HG02798 (cell line): ENCODE results near the gene PPP1R16B.
"Not testable (repeated sequence)": the region's sequence is repeated elsewhere in the genome, so short reads cannot be mapped to it uniquely, and the experiment has no call there.

ENCODE experiments used
- ATAC-seq: cut with Tn5 transposase; IDR thresholded peaks from one replicate; pipeline ENCODE4 v1.9.1; 2021; ENCODE audit warnings: mild to moderate bottlenecking; ENCODE audit not compliant: unreplicated experiment, poor library complexity

Gene PPP1R16B

DNA sequence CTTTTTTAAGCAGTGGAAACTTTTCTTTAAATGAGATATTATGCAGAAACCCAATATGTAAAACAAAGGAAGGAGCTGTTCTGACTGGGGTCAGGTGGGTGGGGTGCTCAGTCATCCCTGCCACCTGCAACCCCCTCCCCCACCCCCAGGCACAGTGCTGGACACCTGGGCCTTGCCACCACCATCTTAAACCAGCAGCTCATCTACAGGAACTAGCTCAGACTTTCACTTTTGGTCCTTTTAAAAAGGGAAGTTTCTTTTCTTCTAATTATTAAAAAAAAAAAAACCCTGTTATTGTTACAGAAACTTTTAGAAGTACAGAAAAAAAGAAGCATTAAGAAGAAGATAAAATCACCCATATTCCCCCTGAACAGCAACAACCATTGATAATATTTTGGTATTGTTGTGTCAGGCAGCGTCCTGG, 37.1 kb downstream of the PPP1R16B start:
- ATAC-seq = peak; percentile 93

DNA sequence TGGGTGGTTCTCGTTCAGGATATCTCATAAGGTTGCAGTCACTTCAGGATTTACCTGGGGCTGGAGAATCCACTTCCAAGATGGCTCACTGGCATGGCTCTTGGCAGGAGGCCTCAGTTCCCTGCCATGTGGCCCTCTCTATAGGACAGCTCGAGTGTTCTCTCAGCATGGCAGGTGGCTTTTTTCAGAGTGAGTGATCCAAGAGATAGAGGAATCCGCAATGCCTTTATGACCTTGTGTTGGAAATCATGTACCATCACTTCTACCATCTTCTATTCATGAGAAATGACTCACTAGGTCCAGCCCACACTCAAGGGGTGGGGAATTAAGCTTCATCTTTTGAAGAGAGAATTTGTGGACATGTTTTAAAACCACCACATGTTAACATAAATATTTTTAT, 37.8 kb downstream of the PPP1R16B start:
- ATAC-seq = no peak

DNA sequence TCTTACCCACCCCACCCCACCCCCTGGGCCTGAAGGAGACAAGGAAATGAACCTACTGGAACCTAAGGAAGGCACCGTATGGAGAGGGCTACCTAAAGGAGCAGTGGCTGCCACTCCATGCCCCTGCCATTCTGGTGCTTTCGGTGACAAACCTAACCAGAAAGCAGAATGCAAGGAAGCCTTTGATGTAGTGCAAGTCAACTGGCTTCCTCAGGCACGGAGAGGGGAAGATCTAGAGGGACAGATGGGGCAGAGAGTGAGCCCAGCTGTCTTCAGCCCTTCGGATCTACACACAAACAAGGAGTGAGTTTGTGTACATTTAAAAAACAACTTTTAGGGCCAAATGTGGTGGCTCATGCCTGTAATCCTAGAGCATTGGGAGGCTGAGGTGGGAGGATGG, 39.5 kb downstream of the PPP1R16B start:
- ATAC-seq = no peak

DNA sequence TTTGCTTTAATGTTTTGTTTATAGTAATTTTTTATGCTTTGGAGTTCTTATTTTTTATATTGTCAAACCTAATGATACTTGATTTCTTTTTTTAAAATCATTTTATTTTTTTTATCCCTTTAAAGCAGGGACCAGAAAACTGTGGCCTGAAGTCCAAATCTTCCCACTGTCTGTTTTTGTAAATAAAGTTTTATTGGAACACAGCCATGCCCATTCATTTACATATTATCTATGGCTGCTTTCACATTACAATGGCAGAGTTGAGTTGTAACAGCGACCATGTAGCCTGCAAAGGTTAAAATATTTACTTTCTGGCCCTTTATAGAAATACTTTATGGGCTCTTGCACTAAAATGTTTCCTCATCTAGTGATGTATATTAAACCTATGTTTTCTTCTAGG, 42.3 kb downstream of the PPP1R16B start:
- no peak for ATAC-seq

DNA sequence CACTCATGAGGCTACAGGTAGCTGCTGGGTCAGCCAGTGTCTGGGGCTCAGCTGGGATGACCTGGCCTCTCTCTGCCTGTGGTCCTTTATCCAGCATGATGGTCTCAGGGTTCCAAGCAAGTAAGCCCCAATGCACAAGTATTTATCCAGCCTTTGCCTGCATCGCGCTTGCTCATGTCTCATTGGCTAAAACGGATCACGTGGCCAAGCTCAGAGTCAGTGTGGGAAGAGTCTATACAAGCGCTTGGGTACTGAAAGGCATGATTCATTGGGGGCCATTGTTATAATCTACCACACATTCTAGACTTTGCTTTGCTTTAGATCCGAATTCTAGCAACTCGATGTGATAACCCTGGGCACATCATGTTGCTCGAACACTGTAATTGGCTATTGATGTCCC, 48.3 kb downstream of the PPP1R16B start:
- ATAC-seq = no peak

DNA sequence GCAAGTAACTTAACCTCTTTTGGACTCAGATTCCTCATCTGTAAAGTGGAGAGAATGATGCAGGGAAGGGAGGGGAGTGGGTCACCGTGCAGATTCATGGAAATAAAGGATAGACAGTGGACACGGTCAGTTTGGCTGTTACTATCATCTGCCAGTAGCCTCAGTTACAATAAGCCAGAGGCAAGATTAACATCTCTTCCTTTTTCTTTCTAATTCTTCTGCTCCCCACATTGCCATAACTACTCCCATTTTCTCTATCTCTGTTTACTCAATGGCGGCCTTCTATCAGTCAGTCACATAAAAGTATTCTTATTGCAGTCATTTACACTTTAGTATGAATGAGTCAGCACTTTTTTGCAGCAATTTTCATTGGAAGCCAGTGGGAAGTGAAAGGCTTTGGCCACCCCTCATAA, 49.2 kb downstream of the PPP1R16B start:
- no peak for ATAC-seq

DNA sequence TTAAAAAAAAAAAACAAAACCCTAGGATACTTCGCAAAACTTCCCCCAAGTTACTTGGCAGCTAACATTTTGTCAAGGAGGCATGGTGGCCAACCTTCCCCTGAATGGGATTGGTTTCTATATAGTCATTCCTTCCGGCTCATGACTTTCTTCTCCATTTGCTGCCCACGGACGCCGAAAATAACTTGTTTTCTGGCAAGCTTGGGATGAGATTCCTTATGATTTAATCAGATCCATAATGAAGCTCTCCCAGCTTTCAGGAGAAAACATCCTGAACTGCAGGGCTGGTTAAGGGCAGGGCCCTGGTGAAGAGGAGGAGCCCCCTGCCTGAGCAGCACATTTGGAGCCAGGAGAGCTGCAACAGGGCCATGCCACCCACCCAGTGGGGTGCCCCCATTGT, 49.9 kb downstream of the PPP1R16B start:
- no peak for ATAC-seq

DNA sequence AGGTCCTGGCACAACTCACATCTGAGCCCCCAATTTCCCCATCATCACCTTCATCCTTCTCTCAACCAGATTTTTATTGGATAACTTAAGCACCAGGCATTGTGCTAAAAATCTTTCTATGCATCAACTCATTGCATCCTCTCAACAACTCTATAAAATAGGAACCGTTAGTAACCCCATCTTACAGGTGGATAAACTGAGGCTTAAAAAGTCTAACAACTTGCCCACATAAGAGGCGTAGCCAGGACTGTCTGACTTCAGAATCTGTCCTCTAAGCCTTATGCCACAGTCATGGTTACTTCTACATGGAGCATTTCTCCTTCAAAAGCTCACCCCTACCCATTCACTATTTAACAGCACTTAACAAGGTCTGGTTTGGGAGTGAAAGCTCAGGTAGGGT, 51.1 kb downstream of the PPP1R16B start:
- no peak for ATAC-seq

DNA sequence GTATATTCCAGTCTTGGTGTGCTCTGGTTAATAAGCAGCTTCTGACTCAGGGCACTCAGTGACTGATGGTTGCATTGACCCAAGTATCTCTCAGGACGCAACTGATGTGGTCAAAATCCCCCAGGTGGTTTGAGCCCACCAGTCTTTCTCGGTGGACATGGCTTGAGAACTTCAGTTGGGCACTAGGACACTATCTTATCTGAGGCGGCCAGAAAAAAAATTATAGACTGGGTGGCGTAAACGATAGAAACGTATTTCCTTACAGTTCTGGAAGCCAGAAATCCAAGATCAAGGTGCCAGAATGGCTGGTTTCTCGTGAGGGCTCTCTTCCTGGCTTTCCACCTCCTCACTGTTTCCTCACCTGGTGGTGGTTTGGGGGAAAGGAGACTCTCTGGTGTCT, 52.2 kb downstream of the PPP1R16B start:
- ATAC-seq = no peak

DNA sequence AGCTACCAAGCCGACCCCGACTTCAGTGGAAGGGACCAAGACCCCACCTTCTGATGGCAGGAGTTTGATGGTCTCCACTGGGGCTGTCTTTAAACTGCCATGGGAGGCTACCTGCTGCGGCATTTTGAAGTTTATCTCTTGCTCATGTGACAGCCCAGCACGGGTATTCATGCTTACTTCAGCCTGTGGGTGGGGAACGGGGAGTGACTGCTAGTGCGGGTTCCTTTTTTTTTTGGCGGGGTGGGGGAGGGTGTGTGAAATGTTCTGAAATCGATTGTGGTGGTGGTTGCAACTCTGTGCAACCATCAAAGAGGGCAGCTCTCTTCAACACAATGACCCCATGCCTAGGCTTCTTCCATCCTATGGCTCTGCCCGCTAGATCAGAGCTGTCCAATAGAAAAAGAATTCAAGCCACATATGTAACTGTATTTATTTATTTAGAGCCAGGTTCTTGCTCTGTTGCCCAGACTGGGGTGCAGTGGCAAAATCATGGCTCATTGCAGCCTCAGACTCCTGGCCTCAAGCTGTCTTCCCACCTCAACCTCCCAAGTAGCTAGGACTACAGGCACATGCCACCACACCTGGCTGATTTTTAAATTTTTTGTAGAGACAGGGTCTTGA, 53.7 kb downstream of the PPP1R16B start:
- peak; percentile 40 for ATAC-seq

DNA sequence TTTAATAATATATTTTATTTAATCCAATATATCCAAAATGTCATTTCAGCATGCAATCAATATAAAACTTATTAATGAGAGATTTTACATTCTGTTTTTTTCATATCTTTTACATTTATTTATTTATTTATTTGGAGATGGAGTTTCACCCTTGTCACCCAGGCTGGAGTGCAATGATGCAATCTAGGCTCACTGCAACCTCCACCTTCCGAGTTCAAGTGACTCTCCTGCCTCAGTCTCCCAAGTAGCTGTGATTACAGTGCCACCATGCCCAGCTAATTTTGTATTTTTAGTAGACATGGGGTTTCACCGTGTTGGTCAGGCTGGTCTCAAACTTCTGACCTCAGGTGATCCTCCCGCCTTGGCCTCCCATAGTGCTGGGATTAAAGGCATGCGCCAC, 54.4 kb downstream of the PPP1R16B start:
- ATAC-seq = not testable (repeated sequence)

DNA sequence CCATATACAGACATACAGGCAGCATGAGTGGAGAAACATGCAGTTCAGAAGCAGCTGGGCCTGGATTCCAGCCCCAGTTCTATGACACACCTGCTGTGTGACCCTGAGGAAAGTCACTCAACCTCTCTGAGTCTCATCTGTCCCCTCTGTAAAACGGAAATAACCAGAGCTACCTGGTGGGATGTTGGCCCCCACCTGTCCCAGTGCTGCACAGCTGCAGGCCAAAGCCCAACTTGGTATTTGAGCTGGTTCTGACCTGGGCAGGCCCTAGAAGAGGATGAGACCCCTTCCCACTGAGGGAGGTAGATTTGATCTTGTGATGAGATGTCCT, 55.5 kb downstream of the PPP1R16B start:
- no peak for ATAC-seq

DNA sequence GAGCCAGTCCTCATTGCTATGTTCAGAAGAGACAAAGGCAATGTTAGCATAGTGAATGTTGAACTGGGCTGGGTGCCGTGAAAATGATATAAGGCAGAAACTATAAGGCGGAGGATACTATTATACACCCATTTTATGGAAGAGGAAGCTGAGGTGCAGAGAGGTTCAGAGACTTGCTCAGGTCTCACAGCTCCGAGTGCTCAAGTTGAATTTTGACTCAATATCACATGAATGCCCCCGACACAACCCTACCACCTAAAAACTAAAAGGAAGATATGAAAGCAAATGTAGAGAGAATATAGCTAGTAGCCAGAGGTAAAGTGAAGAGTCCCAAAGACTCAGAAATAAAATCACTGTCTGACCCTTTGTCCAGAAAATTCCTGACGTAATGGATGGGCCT, 56.7 kb downstream of the PPP1R16B start:
- no peak for ATAC-seq

DNA sequence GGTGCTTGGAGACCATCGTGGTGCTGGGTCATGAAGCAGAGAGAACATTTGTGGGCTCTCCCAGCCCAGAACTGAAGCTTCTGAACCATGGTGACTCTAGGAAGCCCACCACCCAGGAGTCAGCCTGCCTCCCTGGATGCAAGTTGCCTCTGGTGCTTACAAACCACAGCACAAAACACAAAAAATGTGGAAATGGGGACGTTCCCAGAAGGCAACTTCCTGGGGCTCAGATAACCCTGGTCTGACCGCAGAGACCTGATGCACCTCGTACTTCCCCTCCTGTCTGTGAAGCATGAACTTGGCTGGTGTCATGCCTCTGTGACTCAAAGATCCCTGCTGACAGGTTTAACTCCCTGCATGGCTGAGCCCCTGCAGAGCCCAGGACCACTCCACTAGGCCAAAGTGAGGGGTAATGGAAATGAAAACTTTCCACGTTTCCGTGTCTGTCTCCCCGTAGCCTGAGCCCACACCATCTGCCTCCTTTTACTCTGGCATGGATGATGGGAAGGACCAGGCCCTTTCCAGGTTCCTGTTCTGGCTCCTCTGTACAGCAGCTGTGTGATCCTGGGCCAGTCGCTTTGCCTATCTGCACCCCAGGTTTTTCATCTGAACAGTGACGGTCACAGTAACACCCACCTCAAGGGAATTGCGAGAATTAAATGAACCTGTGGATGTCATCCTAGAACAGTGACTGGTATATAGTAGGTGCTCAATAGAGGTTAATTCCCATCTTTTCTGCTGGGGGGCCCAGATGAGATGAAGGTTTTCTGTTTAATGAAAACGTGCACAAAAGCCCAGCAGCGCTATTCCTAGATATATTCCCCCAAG, 57.7 kb downstream of the PPP1R16B start:
- ATAC-seq = peak; percentile 62

DNA sequence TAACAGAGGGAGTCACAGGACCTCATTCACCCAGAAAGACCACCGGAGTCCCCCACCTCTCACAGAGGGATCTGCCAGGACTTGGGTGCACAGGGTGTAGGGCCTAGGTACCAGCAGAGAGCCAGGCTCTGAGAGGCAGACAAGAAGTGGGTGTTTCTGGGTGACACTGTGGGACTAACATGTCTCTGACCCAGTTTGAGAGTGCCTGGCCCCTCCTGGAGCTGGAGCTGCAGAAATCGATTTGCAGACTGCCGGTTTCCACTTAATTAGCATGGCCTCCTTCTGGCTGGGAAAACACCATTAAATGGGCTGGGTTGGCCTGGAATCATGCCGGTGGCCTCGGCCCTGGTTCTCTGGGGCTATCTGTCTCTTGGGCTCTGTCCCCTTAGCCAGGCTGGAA, 59.2 kb downstream of the PPP1R16B start:
- no peak for ATAC-seq

DNA sequence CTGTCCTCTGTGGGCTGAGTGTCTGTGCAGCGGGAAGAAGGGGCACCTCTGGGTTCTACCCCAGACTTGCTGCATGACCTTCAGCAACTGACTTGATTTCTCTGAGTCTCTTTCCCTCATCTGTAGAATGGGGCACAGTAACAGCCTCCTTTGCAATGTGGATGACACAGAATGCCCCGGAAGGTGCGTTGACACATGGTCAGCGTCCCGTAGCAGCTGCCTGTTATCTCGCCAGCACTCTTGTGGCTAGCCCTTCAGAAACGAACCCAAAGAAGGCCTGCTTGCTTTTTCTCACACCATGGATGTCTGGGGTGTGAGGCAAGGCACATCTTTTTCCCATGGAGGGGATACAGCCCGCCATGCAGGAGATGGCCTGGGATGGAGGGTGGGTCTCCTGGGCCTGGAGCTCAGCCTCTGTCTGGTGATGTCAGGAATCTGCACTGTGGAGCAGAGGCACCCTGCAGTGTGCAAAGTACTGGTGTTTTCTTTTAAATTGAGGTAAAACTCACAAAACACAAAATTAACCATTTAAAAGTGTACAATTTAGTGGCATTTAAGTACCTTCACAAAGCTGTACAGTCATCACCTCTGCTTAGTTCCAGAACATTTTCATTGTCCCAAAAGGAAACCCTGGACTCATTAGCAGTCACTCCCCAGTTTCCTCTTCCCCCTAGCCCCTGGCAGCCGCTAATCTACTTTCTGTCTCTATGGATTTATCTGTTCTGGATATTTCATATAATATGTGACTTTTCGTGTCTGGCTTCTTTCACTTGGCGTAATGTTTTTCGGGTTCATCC, 61.0 kb downstream of the PPP1R16B start:
- no peak for ATAC-seq

DNA sequence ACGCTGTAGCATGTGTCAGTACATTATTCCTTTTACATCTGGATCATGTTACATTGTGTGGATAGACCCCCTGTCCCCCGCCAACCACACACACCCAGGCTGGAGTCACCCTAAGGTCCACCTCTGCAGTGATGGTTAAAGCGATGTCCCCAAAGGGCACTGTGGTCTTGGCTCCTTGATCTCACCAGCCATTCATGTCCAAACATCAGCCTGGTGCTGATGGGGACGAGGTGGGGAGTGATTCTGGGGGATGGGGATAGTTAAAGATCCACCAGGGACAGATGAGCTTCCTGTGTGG, 61.5 kb downstream of the PPP1R16B start:
- no peak for ATAC-seq

DNA sequence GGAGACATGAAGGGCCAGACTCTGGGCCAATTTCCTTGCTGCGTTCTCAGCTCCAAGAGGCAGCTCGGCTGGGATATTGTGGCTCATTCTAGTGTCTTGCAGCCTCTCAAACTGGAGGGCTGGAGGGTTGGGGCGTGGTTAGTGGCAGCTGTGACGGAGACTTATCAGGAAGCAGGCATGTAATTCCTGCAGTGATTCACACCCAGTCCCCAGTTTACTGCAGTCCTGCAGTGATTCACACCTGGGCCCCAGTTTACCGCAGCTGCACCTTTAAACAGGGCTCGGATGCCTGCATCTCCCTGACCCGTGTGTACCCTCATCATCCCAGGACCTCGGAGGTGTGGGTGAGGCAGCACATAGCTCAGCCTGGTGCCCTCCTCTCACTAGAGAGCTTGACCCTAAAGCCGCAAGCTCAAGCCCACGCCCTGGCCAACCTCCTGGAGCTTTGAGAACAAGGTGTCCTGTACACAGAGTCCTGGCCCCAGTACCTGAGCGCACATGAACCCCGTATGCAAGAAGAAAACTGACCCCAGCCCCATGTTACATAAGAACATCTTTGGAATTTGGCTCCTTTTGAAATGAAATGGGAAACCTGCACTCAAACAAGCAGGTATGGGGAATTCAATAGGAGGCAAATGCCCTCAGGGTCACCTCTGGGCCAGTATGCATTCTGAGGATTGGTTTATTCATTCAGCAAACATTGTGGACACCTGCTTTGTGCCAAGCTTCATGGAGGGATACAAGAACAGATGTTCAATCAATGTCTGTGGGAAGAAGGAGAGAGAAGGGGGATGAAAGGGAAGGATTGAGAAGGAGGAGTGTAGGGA, 65.4 kb downstream of the PPP1R16B start:
- ATAC-seq = no peak

DNA sequence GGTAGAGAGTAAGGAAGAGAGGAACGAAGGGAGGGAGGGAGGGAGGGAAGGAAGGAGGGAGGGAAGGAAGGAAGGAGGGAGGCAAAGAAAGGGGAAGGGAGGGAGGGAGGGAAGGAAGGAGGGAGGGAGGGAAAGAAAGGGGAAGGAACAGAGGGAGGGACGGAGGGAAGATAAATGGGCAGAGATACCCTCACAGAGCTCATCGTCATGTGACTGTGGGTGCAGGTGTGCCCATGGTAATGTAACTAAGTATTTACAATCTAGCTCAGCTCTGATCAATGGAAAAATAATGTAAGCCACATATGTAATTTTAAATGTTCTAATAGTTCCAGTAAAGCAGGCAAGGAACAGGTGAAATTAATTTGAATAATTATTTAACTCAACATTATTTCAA, 66.1 kb downstream of the PPP1R16B start:
- ATAC-seq = no peak

DNA sequence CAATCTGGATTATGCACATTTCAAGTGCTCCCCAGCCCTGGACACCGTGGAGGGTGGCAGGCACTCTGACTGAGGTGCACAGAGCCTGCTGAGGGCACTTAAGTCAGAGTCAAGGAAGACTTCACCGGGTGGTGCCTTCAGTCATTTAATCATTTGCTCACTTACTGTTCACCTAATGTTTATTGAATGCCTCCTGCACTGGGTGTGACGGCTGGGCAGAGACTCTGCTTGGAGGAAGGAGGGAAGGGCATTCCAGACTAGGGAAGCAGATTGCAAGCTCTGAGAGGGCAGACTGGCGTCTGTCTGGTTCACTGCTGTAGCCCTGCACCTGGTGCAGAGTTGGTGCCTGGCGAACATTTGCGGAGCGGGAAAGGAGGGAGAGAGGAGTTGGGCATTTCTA, 66.5 kb downstream of the PPP1R16B start:
- no peak for ATAC-seq
